Measurements from ENCODE around the gene EWSR1.
"Not testable (repeated sequence)": the region's sequence is repeated elsewhere in the genome, so short reads cannot be mapped to it uniquely, and the experiment has no call there.

The EWSR1 gene

GRCh38 chr22:29245626-29246385, 22.3 kb upstream of the EWSR1 start (continued):
- TF ChIP-seq GLI2 (tag by site-specific recombination; IDR thresholded peaks at IDR 0.05; ENCODE audit: borderline replicate concordance, low read depth) = no peak
- TF ChIP-seq PBX3 (CRISPR knock-in tag; IDR thresholded peaks at IDR 0.05) = 0 out of 2 replicates have a peak, but pooled peaks have one; percentile 80
- TF ChIP-seq ZFP41 (tag by site-specific recombination; IDR thresholded peaks at IDR 0.05; ENCODE audit: borderline replicate concordance) = no peak
- TF ChIP-seq ZNF837 (tag by site-specific recombination; IDR thresholded peaks at IDR 0.05) = no peak
- TF ChIP-seq ZFP3 (tag by site-specific recombination; IDR thresholded peaks at IDR 0.05; ENCODE audit: low read depth) = peak; percentile 82
- TF ChIP-seq ZNF19 (tag by site-specific recombination; IDR thresholded peaks at IDR 0.05; ENCODE audit: low read depth) = no peak
- TF ChIP-seq ZNF48 (tag by site-specific recombination; IDR thresholded peaks at IDR 0.05) = no peak

- CTCF ChIA-PET = interaction anchor here (0.6 to 1.8 kb wide), 5 partner anchors 46 to 207 kb away, joined by 3 to 8 read pairs (median 3); no protein-coding TSS in a partner anchor
- H3K4me1 ChIP-seq (ENCODE audit: control insufficient read depth, insufficient read depth, low read length); H3K36me3 ChIP-seq (ENCODE audit: control insufficient read depth in 2 of 2, insufficient read depth in 1 of 2, low read length in 2 of 2); H3K9me3 ChIP-seq (ENCODE audit: control insufficient read depth, insufficient read depth, low read depth, low read length); H3K4me3 ChIP-seq (ENCODE audit: low read depth, low read length); H3K27ac ChIP-seq (ENCODE audit: extremely low read depth, low read depth, low read length): not testable (repeated sequence)
- POLR2A ChIA-PET = interaction anchor here (0.7 kb wide), 1 partner anchor 13 kb away, joined by 4 read pairs; no protein-coding TSS in a partner anchor
Observed at GRCh38 chr22:29247891-29248290, 20.2 kb upstream of the EWSR1 start.

GRCh38 chr22:29251265-29251664, 16.8 kb upstream of the EWSR1 start:
- Histone ChIP-seq H3K4me1 (ENCODE audit: control insufficient read depth, insufficient read depth, low read length) (no peaks in the 10 kb centered on the region), H3K27ac (ENCODE audit: extremely low read depth, low read depth, low read length) (no peak overlapping the region), H3K9me3 (ENCODE audit: control insufficient read depth, insufficient read depth, low read depth, low read length) (no peaks in the 10 kb centered on the region), H3K4me3 (ENCODE audit: low read depth, low read length) (no peak overlapping the region), H3K36me3 (ENCODE audit: control insufficient read depth in 2 of 2, insufficient read depth in 1 of 2, low read length in 2 of 2) (no peaks in the 10 kb centered on the region)
- ChIA-PET CTCF (no interaction called here), POLR2A (interaction anchor here (0.6 kb wide), 1 partner anchor 186 kb away, joined by 7 read pairs; no protein-coding TSS in a partner anchor)
- TF ChIP-seq ZNF121 (tag by site-specific recombination; IDR thresholded peaks at IDR 0.05) (peak; percentile 50), ZNF26 (tag by site-specific recombination; IDR thresholded peaks at IDR 0.05) (no peak)

- ChIA-PET POLR2A (interaction anchor here (0.6 kb wide), 1 partner anchor 187 kb away, joined by 7 read pairs; no protein-coding TSS in a partner anchor), CTCF (interaction anchor here (1.0 kb wide), 1 partner anchor 9 kb away, joined by 5 read pairs; no protein-coding TSS in a partner anchor)
- Histone ChIP-seq H3K36me3 (ENCODE audit: control insufficient read depth in 2 of 2, insufficient read depth in 1 of 2, low read length in 2 of 2) (no peaks in the 10 kb centered on the region), H3K4me3 (ENCODE audit: low read depth, low read length) (no peak overlapping the region), H3K27ac (ENCODE audit: extremely low read depth, low read depth, low read length) (no peak overlapping the region), H3K4me1 (ENCODE audit: control insufficient read depth, insufficient read depth, low read length) (no peaks in the 10 kb centered on the region), H3K9me3 (ENCODE audit: control insufficient read depth, insufficient read depth, low read depth, low read length) (no peaks in the 10 kb centered on the region)
- TF ChIP-seq ZNF48 (tag by site-specific recombination; IDR thresholded peaks at IDR 0.05) (no peak), ZSCAN16 (tag by site-specific recombination; IDR thresholded peaks at IDR 0.05) (no peak), ZBTB44 (tag by site-specific recombination; IDR thresholded peaks at IDR 0.05) (no peak), FEZF1 (tag by site-specific recombination; IDR thresholded peaks at IDR 0.05) (no peak), ZFP37 (tag by site-specific recombination; IDR thresholded peaks at IDR 0.05) (no peak), ZNF843 (tag by site-specific recombination; IDR thresholded peaks at IDR 0.05) (no peak), KLF9 (tag by site-specific recombination; IDR thresholded peaks at IDR 0.05; ENCODE audit: low read depth) (no peak), ZNF404 (tag by site-specific recombination; IDR thresholded peaks at IDR 0.05) (no peak), ZNF530 (tag by site-specific recombination; IDR thresholded peaks at IDR 0.05; ENCODE audit: low read depth) (no peak), ZSCAN30 (tag by site-specific recombination; IDR thresholded peaks at IDR 0.05) (no peak), ZNF366 (tag by site-specific recombination; conservative IDR thresholded peaks at IDR 0.05) (no peak), ZNF473 (tag by site-specific recombination; IDR thresholded peaks at IDR 0.05) (no peak), WT1 (tag by site-specific recombination; IDR thresholded peaks at IDR 0.05) (no peak)
Observed at GRCh38 chr22:29251981-29252911, 15.8 kb upstream of the EWSR1 start.

Data from HEK293 (cell line).